Peyer's patch (tissue), 4 donors: ENCODE measurements around the gene GPC5. TPM values are rescaled to one million over a fixed set of nuclear protein-coding genes. Genes with fewer than 3 reads are reported as not detected.

ENCODE experiments used
- DNase-seq, 3 donors: peaks; one replicate each; pipeline ENCODE4 v3.0.0-alpha.2; 2017 to 2019
- H3K27ac ChIP-seq, 4 donors: fragments of 200-600 bp; sonication (generic); one replicate each; pipeline ENCODE4 v1.5.1; 2016 to 2019
- H3K27me3 ChIP-seq, 2 donors: fragments of 200-600 bp; sonication (generic); one replicate each; pipeline ENCODE4 v1.5.1; 2019
- H3K36me3 ChIP-seq, 3 donors: fragments of 200-600 bp; sonication (generic); one replicate each; pipeline ENCODE4 v1.5.1; 2016 to 2019
- H3K4me1 ChIP-seq, 4 donors: fragments of 200-600 bp; sonication (generic); one replicate each; pipeline ENCODE4 v1.5.1; 2016 to 2019
- H3K4me3 ChIP-seq, 4 donors: fragments of 200-600 bp; sonication (generic); 1 replicate in 3 of 4; 2 replicates in 1 of 4; pipeline ENCODE4 v1.5.1; 2016 to 2019; ENCODE audit warnings: mild to moderate bottlenecking in 1 of 4
- H3K9me3 ChIP-seq, 4 donors: fragments of 200-600 bp; sonication (generic); one replicate each; pipeline ENCODE4 v1.5.1; 2016 to 2019; ENCODE audit warnings: mild to moderate bottlenecking in 1 of 4
- POLR2A ChIP-seq, 2 donors: fragments of 450-650 bp; IDR thresholded peaks; one replicate each; pipeline ENCODE4 v1.5.1; 2017; ENCODE audit warnings: antibody characterized with exemption in 2 of 2, mild to moderate bottlenecking in 2 of 2, moderate library complexity in 2 of 2
- total RNA-seq, 4 donors: library from RNA; depleted of rRNA; stranded (reverse); fragments of >200 nt; gene quantifications; one replicate each; pipeline ENCODE4 v1.1.0, GENCODE V29; 2016
- TF ChIP-seq, protein P1 (sequence below), 6 experiments: fragments of 450-650 bp in 4 of 6; fragments of 200-600 bp in 2 of 6; sonication (generic) in 1 of 6; IDR thresholded peaks; one replicate each; pipeline ENCODE4 v1.5.1; 2017 to 2019; ENCODE audit warnings: antibody characterized with exemption in 6 of 6, mild to moderate bottlenecking in 3 of 6, moderate library complexity in 1 of 6

GPC5 gene
- total RNA-seq, 4 donors from 2014 or later = 4.1 TPM; not detected in 3

DNA sequence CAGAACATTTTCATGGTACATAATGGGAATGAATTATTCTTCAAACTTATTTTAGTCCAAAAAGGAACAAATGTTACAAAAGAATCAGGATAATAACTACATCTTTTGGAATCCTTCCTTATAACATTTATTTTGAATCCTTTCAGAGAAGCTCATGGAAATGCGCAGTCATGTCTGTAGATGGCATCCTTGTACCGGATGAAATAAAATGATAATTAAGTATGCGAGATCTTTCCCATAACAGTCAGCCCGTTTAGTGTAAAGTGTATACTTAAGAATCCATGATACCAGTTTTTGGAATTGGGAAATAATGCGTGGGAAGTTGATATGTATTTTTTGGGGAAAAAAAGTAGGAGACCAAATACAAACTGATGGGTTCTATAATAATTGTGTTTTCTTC is 418.8 kb downstream of the GPC5 start:
- Histone ChIP-seq H3K36me3 (no peaks in the 10 kb centered on the region), H3K4me3 (no peak overlapping the region), H3K27me3 (no peaks in the 10 kb centered on the region), H3K9me3 (no peaks in the 10 kb centered on the region), H3K27ac (no peak overlapping the region), H3K4me1 (no peaks in the 10 kb centered on the region)
- TF ChIP-seq, protein P1, sequence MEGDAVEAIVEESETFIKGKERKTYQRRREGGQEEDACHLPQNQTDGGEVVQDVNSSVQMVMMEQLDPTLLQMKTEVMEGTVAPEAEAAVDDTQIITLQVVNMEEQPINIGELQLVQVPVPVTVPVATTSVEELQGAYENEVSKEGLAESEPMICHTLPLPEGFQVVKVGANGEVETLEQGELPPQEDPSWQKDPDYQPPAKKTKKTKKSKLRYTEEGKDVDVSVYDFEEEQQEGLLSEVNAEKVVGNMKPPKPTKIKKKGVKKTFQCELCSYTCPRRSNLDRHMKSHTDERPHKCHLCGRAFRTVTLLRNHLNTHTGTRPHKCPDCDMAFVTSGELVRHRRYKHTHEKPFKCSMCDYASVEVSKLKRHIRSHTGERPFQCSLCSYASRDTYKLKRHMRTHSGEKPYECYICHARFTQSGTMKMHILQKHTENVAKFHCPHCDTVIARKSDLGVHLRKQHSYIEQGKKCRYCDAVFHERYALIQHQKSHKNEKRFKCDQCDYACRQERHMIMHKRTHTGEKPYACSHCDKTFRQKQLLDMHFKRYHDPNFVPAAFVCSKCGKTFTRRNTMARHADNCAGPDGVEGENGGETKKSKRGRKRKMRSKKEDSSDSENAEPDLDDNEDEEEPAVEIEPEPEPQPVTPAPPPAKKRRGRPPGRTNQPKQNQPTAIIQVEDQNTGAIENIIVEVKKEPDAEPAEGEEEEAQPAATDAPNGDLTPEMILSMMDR (IDR thresholded peaks at IDR 0.05) = no peak
- TF ChIP-seq POLR2A (IDR thresholded peaks at IDR 0.05) = no peak
- DNase-seq = no peak

DNA sequence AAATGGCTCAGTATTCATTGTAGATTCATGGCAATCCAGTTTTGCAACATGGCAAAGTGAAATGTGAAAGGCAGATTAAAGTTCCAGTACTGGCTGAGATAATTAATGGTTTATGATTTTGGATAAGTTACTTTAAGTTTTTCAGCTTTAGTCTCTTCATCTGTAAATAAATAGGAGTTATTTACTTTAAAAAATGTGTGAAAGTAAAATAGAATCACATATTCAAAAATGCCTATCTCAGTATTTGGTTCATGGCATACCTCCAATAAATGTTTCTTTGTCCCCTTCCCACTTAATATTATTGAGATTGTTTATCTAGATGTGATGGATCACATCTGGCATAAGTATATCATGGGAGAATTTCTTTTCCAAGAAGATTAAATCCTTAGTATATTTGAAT is 426.0 kb downstream of the GPC5 start:
- no peaks in the 10 kb centered on the region for H3K4me1 ChIP-seq
- no peaks in the 10 kb centered on the region for H3K36me3 ChIP-seq
- H3K9me3 ChIP-seq = no peaks in the 10 kb centered on the region
- H3K4me3 ChIP-seq = no peak overlapping the region
- TF ChIP-seq, protein P1 (IDR thresholded peaks at IDR 0.05) = no peak
- TF ChIP-seq POLR2A (IDR thresholded peaks at IDR 0.05) = no peak
- H3K27ac ChIP-seq = no peak overlapping the region
- no peaks in the 10 kb centered on the region for H3K27me3 ChIP-seq
- no peak for DNase-seq

DNA sequence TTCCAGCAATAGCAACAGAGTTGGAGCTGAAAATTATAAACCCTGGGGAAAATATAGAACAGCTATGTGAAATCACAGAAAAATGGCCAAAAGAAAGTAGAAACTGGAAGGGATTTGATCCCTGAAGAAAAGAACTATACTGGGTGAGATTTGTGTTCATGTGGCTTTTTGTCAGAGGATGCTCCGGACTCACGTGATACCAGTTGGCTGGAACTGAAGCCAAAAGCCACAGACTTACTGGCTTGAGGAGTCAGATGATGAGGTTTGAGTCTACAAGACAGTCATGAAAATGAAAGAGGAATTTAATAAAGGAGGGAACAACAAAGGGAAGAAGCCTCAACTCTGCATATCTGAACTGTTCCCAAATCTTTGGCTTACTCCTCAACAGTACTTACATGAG is 427.1 kb downstream of the GPC5 start:
- no peak overlapping the region for H3K4me3 ChIP-seq
- DNase-seq = no peak
- H3K36me3 ChIP-seq = no peaks in the 10 kb centered on the region
- TF ChIP-seq, protein P1 (IDR thresholded peaks at IDR 0.05) = no peak
- TF ChIP-seq POLR2A (IDR thresholded peaks at IDR 0.05) = no peak
- H3K4me1 ChIP-seq = no peaks in the 10 kb centered on the region
- H3K9me3 ChIP-seq = no peaks in the 10 kb centered on the region
- H3K27ac ChIP-seq = no peak overlapping the region
- no peaks in the 10 kb centered on the region for H3K27me3 ChIP-seq

DNA sequence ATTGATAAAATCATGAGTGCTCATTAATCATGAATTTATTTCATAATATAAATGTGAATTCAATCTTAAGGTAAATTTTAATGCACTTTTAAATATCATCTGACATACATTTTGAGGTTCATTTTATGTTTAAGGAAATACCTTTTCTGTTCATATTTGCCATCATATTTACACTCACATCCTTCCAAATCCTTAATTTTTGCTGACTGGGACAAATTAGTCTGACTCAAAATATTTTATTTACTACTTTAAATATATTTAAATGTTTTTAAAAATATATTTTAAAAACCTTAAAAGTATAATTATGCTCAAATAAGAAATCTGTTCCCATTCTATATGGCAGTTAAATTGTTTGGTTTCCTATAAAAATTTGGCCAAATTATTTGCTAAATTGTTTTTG is 438.1 kb downstream of the GPC5 start:
- TF ChIP-seq, protein P1 (IDR thresholded peaks at IDR 0.05) = no peak
- no peak for TF ChIP-seq POLR2A (IDR thresholded peaks at IDR 0.05)
- no peaks in the 10 kb centered on the region for H3K9me3 ChIP-seq
- no peak overlapping the region for H3K27ac ChIP-seq
- no peaks in the 10 kb centered on the region for H3K4me1 ChIP-seq
- no peak for DNase-seq
- H3K36me3 ChIP-seq = no peaks in the 10 kb centered on the region
- H3K27me3 ChIP-seq = no peaks in the 10 kb centered on the region
- no peak overlapping the region for H3K4me3 ChIP-seq

DNA sequence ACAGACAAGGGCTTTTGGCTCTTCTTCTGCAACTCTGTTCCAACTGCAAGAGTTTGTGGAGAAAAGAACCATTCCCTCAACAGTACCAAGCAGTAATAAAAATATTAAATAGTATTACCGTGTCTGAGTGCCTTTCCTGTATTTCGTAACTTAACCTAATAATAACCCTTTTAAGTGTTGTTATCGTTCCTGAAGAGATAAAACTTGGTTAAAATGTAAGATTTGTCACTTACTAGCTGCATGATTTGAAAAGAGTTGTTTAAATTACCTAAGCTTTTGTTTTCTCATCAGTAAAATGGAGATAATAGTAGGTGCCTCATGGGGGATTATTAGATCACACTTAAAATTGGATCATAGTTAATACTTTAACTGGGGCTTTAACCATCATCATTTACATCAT is 447.2 kb downstream of the GPC5 start:
- H3K27ac ChIP-seq = no peak overlapping the region
- no peak overlapping the region for H3K4me3 ChIP-seq
- no peaks in the 10 kb centered on the region for H3K36me3 ChIP-seq
- TF ChIP-seq, protein P1 (IDR thresholded peaks at IDR 0.05) = no peak
- no peak for TF ChIP-seq POLR2A (IDR thresholded peaks at IDR 0.05)
- no peaks in the 10 kb centered on the region for H3K27me3 ChIP-seq
- H3K4me1 ChIP-seq = no peaks in the 10 kb centered on the region
- DNase-seq = no peak
- no peaks in the 10 kb centered on the region for H3K9me3 ChIP-seq

DNA sequence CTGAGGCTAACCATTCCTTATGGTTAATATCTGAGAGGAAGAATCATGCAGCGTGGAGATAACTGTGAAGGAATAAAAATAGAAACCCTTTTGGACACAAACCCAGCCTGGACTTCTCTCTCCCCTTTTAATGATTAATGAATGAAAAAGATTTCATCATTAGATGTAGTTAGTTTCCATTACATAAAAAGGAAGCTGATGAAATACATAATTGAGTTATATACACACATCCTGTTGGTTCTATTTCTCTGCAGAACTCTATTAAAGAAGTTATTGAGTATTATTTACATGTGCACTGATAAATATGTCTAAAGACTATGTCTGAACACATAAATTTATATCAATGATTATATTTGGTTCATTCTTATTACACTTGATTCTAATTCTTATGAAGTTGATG is 465.3 kb downstream of the GPC5 start:
- DNase-seq = no peak
- H3K36me3 ChIP-seq = no peaks in the 10 kb centered on the region
- H3K27ac ChIP-seq = no peak overlapping the region
- no peaks in the 10 kb centered on the region for H3K4me1 ChIP-seq
- H3K4me3 ChIP-seq = no peak overlapping the region
- H3K27me3 ChIP-seq = no peaks in the 10 kb centered on the region
- no peaks in the 10 kb centered on the region for H3K9me3 ChIP-seq
- TF ChIP-seq, protein P1 (IDR thresholded peaks at IDR 0.05) = no peak
- TF ChIP-seq POLR2A (IDR thresholded peaks at IDR 0.05) = no peak
